Panc1 (cell line): Measurements from ENCODE around the gene ING1.

Experiments
- POLR2AphosphoS5 ChIP-seq: IDR thresholded peaks from 2 replicates; pipeline ENCODE4 v1.6.1; 2012; ENCODE audit warnings: mild to moderate bottlenecking, low read depth, low read length, moderate library complexity
- TF ChIP-seq, protein P1 (sequence below): fragments of 450-650 bp; IDR thresholded peaks from 2 replicates; pipeline ENCODE4 v1.5.1; 2017; ENCODE audit warnings: mild to moderate bottlenecking

DNA sequence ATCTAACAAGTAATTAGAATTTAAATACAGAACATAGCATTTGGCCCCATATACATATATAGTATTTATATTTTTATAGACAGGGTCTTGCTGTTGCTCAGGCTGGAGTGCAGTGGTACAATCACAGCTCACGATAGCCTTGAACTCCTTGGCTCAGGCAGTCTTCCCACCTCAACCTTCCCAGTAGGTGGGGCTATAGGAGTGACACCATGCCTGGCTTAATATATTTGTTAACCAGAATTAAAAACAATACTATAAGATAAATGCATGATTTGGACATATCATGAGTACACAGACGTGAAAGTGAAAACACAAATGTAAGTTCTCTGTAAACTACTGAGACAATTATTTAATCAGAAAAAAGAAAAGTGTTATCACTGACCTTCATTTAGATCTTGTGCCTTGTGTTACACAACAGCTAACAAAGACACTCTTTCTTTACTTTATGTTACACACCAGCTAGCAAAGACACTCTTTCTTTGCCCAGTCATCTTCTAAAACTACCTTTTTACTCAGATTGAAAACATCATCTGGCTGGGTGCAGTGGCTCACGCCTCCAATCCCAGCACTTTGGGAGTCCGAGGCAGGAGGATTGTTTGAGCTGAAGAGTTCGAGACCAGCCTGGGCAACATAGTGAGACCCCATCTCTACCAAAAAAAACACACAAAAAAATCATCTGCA, 30.2 kb upstream of the ING1 start:
- TF ChIP-seq, protein P1, sequence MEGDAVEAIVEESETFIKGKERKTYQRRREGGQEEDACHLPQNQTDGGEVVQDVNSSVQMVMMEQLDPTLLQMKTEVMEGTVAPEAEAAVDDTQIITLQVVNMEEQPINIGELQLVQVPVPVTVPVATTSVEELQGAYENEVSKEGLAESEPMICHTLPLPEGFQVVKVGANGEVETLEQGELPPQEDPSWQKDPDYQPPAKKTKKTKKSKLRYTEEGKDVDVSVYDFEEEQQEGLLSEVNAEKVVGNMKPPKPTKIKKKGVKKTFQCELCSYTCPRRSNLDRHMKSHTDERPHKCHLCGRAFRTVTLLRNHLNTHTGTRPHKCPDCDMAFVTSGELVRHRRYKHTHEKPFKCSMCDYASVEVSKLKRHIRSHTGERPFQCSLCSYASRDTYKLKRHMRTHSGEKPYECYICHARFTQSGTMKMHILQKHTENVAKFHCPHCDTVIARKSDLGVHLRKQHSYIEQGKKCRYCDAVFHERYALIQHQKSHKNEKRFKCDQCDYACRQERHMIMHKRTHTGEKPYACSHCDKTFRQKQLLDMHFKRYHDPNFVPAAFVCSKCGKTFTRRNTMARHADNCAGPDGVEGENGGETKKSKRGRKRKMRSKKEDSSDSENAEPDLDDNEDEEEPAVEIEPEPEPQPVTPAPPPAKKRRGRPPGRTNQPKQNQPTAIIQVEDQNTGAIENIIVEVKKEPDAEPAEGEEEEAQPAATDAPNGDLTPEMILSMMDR = no peak; the same call in 1 of the 2 replicates
- no peak for TF ChIP-seq POLR2AphosphoS5
